BJ (cell line): ENCODE data around the gene NR3C1. TPM values are rescaled to one million over a fixed set of nuclear protein-coding genes. Genes with fewer than 3 reads are reported as not detected.

Source experiments
- CTCF ChIA-PET: fragments of 350-600 bp; formaldehyde crosslinking; extraction: SDS; loops from one replicate; lab custom pipeline; 2021; ENCODE audit warnings: antibody characterized with exemption, inconsistent platforms; lab: Yijun Ruan, JAX
- POLR2A ChIA-PET: fragments of 300-600 bp; sonication (Branson Sonifier 250); formaldehyde crosslinking; extraction: SDS; loops from one replicate; lab custom pipeline; 2021; ENCODE audit warnings: antibody characterized with exemption; lab: Charles Lee
- DNase-seq: peaks from one replicate; pipeline ENCODE4 v3.0.0-alpha.2; 2011; ENCODE audit warnings: low read depth
- H3K27me3 ChIP-seq: 2 replicates; pipeline ENCODE4 v1.6.0; 2011; ENCODE audit warnings: low read length; ENCODE audit not compliant: control insufficient read depth, insufficient read depth
- H3K36me3 ChIP-seq: 2 replicates; pipeline ENCODE4 v1.5.1; 2011; ENCODE audit warnings: low read length; ENCODE audit not compliant: control insufficient read depth, insufficient read depth
- H3K4me3 ChIP-seq: 2 replicates; pipeline ENCODE4 v1.5.1; 2011; ENCODE audit warnings: low read depth, mild to moderate bottlenecking, control low read depth, low read length
- polyA plus RNA-seq: library from polyadenylated mRNA; depleted of rRNA; stranded (reverse); fragments of >200 nt; gene quantifications from 2 replicates; pipeline ENCODE4 v1.2.3, GENCODE V29; 2011
- TF ChIP-seq, protein P1 (sequence below): IDR thresholded peaks from 2 replicates; pipeline ENCODE4 v1.5.1; 2011; ENCODE audit warnings: low read depth, mild to moderate bottlenecking, control low read depth, inconsistent platforms, low read length, moderate library complexity; ENCODE audit not compliant: insufficient read depth

The NR3C1 gene
- polyA plus RNA-seq, 1 experiment = 22.4 TPM

DNA sequence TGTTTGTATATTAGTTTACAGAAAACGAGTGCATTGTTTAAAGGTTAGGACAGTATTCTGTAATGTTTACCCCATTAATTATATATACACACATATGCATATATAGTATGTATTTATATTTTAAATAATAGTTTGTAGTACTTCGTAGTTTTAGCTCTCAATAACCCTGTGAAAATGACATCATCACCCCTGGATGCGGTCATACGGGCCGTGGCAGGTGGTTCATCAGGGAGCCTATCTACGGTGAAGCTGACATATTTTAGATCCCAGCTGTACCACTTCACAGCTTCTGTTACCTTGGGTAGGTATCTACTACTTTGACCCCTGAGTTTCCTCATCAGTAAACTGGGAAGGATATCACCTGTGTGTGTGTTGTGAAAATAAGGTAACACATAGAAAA, 87.1 kb downstream of the NR3C1 start:
- ChIA-PET POLR2A (no interaction called here), CTCF (no interaction called here)
- no peaks in the 10 kb centered on the region for H3K27me3 ChIP-seq
- no peak for DNase-seq
- H3K36me3 ChIP-seq = no peaks in the 10 kb centered on the region
- TF ChIP-seq, protein P1, sequence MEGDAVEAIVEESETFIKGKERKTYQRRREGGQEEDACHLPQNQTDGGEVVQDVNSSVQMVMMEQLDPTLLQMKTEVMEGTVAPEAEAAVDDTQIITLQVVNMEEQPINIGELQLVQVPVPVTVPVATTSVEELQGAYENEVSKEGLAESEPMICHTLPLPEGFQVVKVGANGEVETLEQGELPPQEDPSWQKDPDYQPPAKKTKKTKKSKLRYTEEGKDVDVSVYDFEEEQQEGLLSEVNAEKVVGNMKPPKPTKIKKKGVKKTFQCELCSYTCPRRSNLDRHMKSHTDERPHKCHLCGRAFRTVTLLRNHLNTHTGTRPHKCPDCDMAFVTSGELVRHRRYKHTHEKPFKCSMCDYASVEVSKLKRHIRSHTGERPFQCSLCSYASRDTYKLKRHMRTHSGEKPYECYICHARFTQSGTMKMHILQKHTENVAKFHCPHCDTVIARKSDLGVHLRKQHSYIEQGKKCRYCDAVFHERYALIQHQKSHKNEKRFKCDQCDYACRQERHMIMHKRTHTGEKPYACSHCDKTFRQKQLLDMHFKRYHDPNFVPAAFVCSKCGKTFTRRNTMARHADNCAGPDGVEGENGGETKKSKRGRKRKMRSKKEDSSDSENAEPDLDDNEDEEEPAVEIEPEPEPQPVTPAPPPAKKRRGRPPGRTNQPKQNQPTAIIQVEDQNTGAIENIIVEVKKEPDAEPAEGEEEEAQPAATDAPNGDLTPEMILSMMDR = no peak
- H3K4me3 ChIP-seq = no peak overlapping the region

DNA sequence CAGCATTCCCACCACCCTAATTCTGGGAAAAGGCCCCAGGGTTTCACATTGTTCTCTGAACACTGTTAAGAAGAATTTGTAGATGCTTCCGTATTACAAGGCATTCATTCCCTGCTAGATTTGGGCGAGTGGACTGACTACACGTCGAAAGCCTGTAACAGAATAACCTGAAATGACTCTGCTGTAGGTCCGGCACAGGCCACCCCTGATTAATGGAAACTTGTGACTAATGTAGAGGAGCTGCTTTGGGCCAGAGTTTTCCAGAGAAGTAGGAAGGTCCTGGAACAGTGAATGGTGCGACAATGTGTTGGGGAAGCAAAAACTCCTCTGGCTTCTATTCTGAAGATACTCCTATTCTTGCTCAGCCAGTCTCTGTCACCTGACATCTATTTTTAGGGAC, 87.6 kb downstream of the NR3C1 start:
- Histone ChIP-seq H3K27me3 (no peaks in the 10 kb centered on the region), H3K36me3 (no peaks in the 10 kb centered on the region), H3K4me3 (no peak overlapping the region)
- no peak for DNase-seq
- ChIA-PET CTCF (no interaction called here), POLR2A (no interaction called here)
- TF ChIP-seq, protein P1 = no peak

DNA sequence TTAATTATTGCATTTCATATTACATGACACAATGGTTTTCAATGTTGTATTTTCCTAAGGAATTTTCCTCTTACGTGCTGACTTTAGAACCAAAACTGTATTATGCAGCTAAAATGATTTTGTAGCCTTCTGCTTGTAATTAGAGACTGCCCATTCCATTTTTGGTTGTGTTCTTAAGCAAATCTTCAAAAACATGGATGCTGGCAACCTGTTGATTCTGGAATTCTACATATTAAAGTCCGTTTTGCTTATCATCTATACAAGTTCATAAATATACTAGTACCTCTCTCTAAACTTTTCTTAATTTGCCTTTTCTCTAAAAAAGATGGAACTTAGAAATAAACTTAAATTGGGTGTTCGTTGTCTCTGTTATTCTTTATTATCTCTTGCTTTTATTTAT, 88.3 kb downstream of the NR3C1 start:
- POLR2A ChIA-PET = no interaction called here

DNA sequence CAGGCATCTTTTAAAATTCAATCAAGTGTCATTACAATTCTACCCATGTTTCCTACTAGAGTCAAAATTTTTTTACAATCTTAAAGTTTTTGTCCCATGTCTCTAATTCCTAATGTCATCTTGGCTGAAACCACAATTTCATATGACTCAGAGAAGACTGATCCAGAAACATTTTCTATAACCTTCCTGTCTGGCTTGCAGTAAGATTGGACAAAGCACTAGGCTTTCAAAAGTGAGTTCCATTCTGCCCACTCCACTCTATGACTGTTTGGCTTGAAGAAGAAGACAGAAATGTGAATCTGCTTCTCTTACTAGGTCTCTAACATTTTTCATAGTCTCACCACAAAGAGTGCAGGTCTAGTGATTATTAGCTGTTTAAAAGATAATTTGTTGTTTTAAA, 88.8 kb downstream of the NR3C1 start:
- ChIA-PET POLR2A (no interaction called here), CTCF (no interaction called here)
- DNase-seq = peak; percentile 61
- H3K27me3 ChIP-seq = no peaks in the 10 kb centered on the region
- H3K4me3 ChIP-seq = no peak overlapping the region
- no peaks in the 10 kb centered on the region for H3K36me3 ChIP-seq
- TF ChIP-seq, protein P1 = no peak

More for the DNA sequence above, 88.3 kb downstream of the NR3C1 start:
- Histone ChIP-seq H3K27me3 (no peaks in the 10 kb centered on the region), H3K4me3 (no peak overlapping the region), H3K36me3 (no peaks in the 10 kb centered on the region)
- TF ChIP-seq, protein P1 = no peak
- CTCF ChIA-PET = no interaction called here
- DNase-seq = no peak

DNA sequence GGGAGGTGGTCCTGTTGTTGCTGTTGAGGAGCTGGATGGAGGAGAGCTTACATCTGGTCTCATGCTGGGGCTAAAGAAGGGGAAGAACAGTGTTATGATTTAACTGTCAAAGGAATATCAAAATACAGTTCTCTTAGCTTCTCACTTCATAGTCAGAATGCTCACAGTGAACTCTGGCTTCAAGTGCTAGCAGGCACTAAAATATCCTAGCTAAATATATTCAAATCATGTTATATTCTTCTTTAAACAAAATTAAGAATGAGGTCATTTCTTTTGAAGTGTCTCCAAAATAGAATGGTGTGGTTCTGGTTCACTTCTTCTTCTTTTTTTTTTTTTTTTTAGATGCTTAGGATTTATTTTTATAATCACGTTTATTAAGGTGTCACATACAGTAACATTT, 89.4 kb downstream of the NR3C1 start:
- ChIA-PET CTCF (no interaction called here), POLR2A (no interaction called here)
- Histone ChIP-seq H3K36me3 (no peaks in the 10 kb centered on the region), H3K4me3 (no peak overlapping the region), H3K27me3 (no peaks in the 10 kb centered on the region)
- TF ChIP-seq, protein P1 = no peak
- DNase-seq = no peak
